Measurements from ENCODE around the gene MBOAT7. TPM values are rescaled to one million over a fixed set of nuclear protein-coding genes. Genes with fewer than 3 reads are reported as not detected.
"Not testable (repeated sequence)": the region's sequence is repeated elsewhere in the genome, so short reads cannot be mapped to it uniquely, and the experiment has no call there.

MBOAT7 gene
- polyA plus RNA-seq, 1 donor from 2014 or later: 19.0 TPM

- not testable (repeated sequence) for H3K4me2 ChIP-seq (ENCODE audit: low read length); H3K79me2 ChIP-seq (replicated peaks; ENCODE audit: insufficient read depth, low read length); H3K36me3 ChIP-seq (ENCODE audit: insufficient read depth, low read length); H2AFZ ChIP-seq (ENCODE audit: low read depth, low read length); H3F3A ChIP-seq (ENCODE audit: insufficient read depth, low read length, poor library complexity, severe bottlenecking); H3K27me3 ChIP-seq (ENCODE audit: insufficient read depth, low read depth, low read length); H3K9me3 ChIP-seq (ENCODE audit: low read length); H4K20me1 ChIP-seq (ENCODE audit: insufficient read depth); H3K27ac ChIP-seq (ENCODE audit: low read length); H3K4me3 ChIP-seq (ENCODE audit: low read length); H3K9me2 ChIP-seq (ENCODE audit: insufficient read depth, low read length); H3K9ac ChIP-seq (ENCODE audit: low read length)
These were observed 34.0 kb upstream of the MBOAT7 start for GRCh38 chr19:54223277-54223936.

GRCh38 chr19:54222474-54223276 is 33.3 kb upstream of the MBOAT7 start, which contains the start of gene LILRB3:
Gene LILRB3, minus strand, starts transcription at chr19:54223007. Its CDS starts 31 bp downstream, at chr19:54222976.
- H3K9ac ChIP-seq (ENCODE audit: low read length); H3K27me3 ChIP-seq (ENCODE audit: insufficient read depth, low read depth, low read length); H3K9me3 ChIP-seq (ENCODE audit: low read length); H3K9me2 ChIP-seq (ENCODE audit: insufficient read depth, low read length); H3K4me3 ChIP-seq (ENCODE audit: low read length); H3K4me2 ChIP-seq (ENCODE audit: low read length); H3K36me3 ChIP-seq (ENCODE audit: insufficient read depth, low read length); H4K20me1 ChIP-seq (ENCODE audit: insufficient read depth); H3K27ac ChIP-seq (ENCODE audit: low read length); H3F3A ChIP-seq (ENCODE audit: insufficient read depth, low read length, poor library complexity, severe bottlenecking); H3K79me2 ChIP-seq (replicated peaks; ENCODE audit: insufficient read depth, low read length); H2AFZ ChIP-seq (ENCODE audit: low read depth, low read length): not testable (repeated sequence)

GRCh38 chr19:54221947-54222346 is 32.6 kb upstream of the MBOAT7 start:
- not testable (repeated sequence) for H3F3A ChIP-seq (ENCODE audit: insufficient read depth, low read length, poor library complexity, severe bottlenecking); H3K79me2 ChIP-seq (replicated peaks; ENCODE audit: insufficient read depth, low read length); H3K9me2 ChIP-seq (ENCODE audit: insufficient read depth, low read length); H3K4me2 ChIP-seq (ENCODE audit: low read length); H3K36me3 ChIP-seq (ENCODE audit: insufficient read depth, low read length); H4K20me1 ChIP-seq (ENCODE audit: insufficient read depth); H3K27ac ChIP-seq (ENCODE audit: low read length); H3K9ac ChIP-seq (ENCODE audit: low read length); H3K9me3 ChIP-seq (ENCODE audit: low read length); H3K27me3 ChIP-seq (ENCODE audit: insufficient read depth, low read depth, low read length); H2AFZ ChIP-seq (ENCODE audit: low read depth, low read length); H3K4me3 ChIP-seq (ENCODE audit: low read length)

GRCh38 chr19:54219702-54220101 is 30.3 kb upstream of the MBOAT7 start:
- not testable (repeated sequence) for H2AFZ ChIP-seq (ENCODE audit: low read depth, low read length); H3K9me3 ChIP-seq (ENCODE audit: low read length); H3K9ac ChIP-seq (ENCODE audit: low read length); H3K27me3 ChIP-seq (ENCODE audit: insufficient read depth, low read depth, low read length); H3K27ac ChIP-seq (ENCODE audit: low read length); H3K4me2 ChIP-seq (ENCODE audit: low read length); H3K79me2 ChIP-seq (replicated peaks; ENCODE audit: insufficient read depth, low read length); H3F3A ChIP-seq (ENCODE audit: insufficient read depth, low read length, poor library complexity, severe bottlenecking); H3K9me2 ChIP-seq (ENCODE audit: insufficient read depth, low read length); H3K36me3 ChIP-seq (ENCODE audit: insufficient read depth, low read length); H3K4me3 ChIP-seq (ENCODE audit: low read length); H4K20me1 ChIP-seq (ENCODE audit: insufficient read depth)

- Histone ChIP-seq H3K9me3 (ENCODE audit: low read length) (no peaks in the 10 kb centered on the region), H3F3A (ENCODE audit: insufficient read depth, low read length, poor library complexity, severe bottlenecking) (no peaks in the 10 kb centered on the region), H3K27ac (ENCODE audit: low read length) (no peak overlapping the region), H3K9ac (ENCODE audit: low read length) (no peak overlapping the region), H3K4me3 (ENCODE audit: low read length) (no peak overlapping the region), H2AFZ (ENCODE audit: low read depth, low read length) (no peak overlapping the region), H3K36me3 (ENCODE audit: insufficient read depth, low read length) (no peaks in the 10 kb centered on the region), H3K79me2 (replicated peaks; ENCODE audit: insufficient read depth, low read length) (no peaks in the 10 kb centered on the region), H4K20me1 (ENCODE audit: insufficient read depth) (no peaks in the 10 kb centered on the region), H3K4me2 (ENCODE audit: low read length) (no peak overlapping the region), H3K27me3 (ENCODE audit: insufficient read depth, low read depth, low read length) (no peaks in the 10 kb centered on the region), H3K9me2 (ENCODE audit: insufficient read depth, low read length) (no peaks in the 10 kb centered on the region)
- TF ChIP-seq REST (IDR thresholded peaks at IDR 0.05; ENCODE audit: borderline replicate concordance) (no peak), EP300 (conservative IDR thresholded peaks at IDR 0.05; ENCODE audit: poor library complexity, severe bottlenecking) (no peak), EZH2 (IDR thresholded peaks at IDR 0.05; ENCODE audit: borderline replicate concordance, insufficient read depth, low read length, poor library complexity, severe bottlenecking) (no peak), RAD21 (conservative IDR thresholded peaks at IDR 0.05) (no peak)
These were observed 29.7 kb upstream of the MBOAT7 start for GRCh38 chr19:54218960-54219661.

Data from neural cell (in vitro differentiated cells).